ENCODE results near the gene NEK8. TPM values are rescaled to one million over a fixed set of nuclear protein-coding genes. Genes with fewer than 3 reads are reported as not detected.
"Not testable (repeated sequence)": the region's sequence is repeated elsewhere in the genome, so short reads cannot be mapped to it uniquely, and the experiment has no call there.

NEK8 gene
- polyA plus RNA-seq, 1 donor from 2014 or later: 1.5 TPM

DNA sequence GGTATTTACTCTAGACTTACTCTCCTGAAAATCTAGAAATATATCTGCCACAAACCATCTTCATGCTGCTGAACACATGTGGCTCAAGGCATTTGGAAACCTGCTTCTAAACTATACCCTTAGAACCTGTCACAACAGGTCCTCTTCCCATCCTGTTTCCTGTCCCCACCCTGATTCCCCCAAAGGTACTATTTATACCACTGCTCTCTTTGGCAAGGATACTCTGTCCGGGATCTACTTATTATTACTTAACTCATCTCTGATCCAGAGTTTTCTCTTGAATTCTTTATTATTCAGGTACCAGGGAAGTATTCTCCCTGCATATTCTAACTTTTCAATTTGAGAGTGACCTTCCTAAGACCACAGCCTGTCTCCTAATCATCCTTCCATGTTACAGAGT lies 48.6 kb downstream of the NEK8 start:
- H3K79me2 ChIP-seq (replicated peaks; ENCODE audit: insufficient read depth, low read length): peaks cover 31% of the 10 kb centered on the region
- H3K9me3 ChIP-seq (ENCODE audit: low read length): no peaks in the 10 kb centered on the region
- TF ChIP-seq EP300 (conservative IDR thresholded peaks at IDR 0.05; ENCODE audit: poor library complexity, severe bottlenecking): no peak
- TF ChIP-seq MXI1 (conservative IDR thresholded peaks at IDR 0.05; ENCODE audit: poor library complexity, severe bottlenecking): no peak
- no peak for TF ChIP-seq SMC3 (conservative IDR thresholded peaks at IDR 0.05; ENCODE audit: poor library complexity)
- no peak for TF ChIP-seq POLR2AphosphoS5 (IDR thresholded peaks at IDR 0.05)
- no peak for TF ChIP-seq EZH2 (IDR thresholded peaks at IDR 0.05; ENCODE audit: borderline replicate concordance, insufficient read depth, low read length, poor library complexity, severe bottlenecking)
- TF ChIP-seq, protein P1, sequence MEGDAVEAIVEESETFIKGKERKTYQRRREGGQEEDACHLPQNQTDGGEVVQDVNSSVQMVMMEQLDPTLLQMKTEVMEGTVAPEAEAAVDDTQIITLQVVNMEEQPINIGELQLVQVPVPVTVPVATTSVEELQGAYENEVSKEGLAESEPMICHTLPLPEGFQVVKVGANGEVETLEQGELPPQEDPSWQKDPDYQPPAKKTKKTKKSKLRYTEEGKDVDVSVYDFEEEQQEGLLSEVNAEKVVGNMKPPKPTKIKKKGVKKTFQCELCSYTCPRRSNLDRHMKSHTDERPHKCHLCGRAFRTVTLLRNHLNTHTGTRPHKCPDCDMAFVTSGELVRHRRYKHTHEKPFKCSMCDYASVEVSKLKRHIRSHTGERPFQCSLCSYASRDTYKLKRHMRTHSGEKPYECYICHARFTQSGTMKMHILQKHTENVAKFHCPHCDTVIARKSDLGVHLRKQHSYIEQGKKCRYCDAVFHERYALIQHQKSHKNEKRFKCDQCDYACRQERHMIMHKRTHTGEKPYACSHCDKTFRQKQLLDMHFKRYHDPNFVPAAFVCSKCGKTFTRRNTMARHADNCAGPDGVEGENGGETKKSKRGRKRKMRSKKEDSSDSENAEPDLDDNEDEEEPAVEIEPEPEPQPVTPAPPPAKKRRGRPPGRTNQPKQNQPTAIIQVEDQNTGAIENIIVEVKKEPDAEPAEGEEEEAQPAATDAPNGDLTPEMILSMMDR (IDR thresholded peaks at IDR 0.05; ENCODE audit: poor library complexity, severe bottlenecking): no peak
- TF ChIP-seq, protein P2, sequence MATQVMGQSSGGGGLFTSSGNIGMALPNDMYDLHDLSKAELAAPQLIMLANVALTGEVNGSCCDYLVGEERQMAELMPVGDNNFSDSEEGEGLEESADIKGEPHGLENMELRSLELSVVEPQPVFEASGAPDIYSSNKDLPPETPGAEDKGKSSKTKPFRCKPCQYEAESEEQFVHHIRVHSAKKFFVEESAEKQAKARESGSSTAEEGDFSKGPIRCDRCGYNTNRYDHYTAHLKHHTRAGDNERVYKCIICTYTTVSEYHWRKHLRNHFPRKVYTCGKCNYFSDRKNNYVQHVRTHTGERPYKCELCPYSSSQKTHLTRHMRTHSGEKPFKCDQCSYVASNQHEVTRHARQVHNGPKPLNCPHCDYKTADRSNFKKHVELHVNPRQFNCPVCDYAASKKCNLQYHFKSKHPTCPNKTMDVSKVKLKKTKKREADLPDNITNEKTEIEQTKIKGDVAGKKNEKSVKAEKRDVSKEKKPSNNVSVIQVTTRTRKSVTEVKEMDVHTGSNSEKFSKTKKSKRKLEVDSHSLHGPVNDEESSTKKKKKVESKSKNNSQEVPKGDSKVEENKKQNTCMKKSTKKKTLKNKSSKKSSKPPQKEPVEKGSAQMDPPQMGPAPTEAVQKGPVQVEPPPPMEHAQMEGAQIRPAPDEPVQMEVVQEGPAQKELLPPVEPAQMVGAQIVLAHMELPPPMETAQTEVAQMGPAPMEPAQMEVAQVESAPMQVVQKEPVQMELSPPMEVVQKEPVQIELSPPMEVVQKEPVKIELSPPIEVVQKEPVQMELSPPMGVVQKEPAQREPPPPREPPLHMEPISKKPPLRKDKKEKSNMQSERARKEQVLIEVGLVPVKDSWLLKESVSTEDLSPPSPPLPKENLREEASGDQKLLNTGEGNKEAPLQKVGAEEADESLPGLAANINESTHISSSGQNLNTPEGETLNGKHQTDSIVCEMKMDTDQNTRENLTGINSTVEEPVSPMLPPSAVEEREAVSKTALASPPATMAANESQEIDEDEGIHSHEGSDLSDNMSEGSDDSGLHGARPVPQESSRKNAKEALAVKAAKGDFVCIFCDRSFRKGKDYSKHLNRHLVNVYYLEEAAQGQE (IDR thresholded peaks at IDR 0.05; ENCODE audit: borderline replicate concordance): no peak
- TF ChIP-seq RAD21 (conservative IDR thresholded peaks at IDR 0.05): no peak
- TF ChIP-seq TAF1 (IDR thresholded peaks at IDR 0.05; ENCODE audit: low read depth): no peak
- no peaks in the 10 kb centered on the region for H3K9me2 ChIP-seq (ENCODE audit: insufficient read depth, low read length)
- H3F3A ChIP-seq (ENCODE audit: insufficient read depth, low read length, poor library complexity, severe bottlenecking): no peaks in the 10 kb centered on the region
- H3K4me2 ChIP-seq (ENCODE audit: low read length): no peak overlapping the region
- no peak overlapping the region for H3K4me3 ChIP-seq (ENCODE audit: low read length)
- H4K20me1 ChIP-seq (ENCODE audit: insufficient read depth): peaks cover 3% of the 10 kb centered on the region
- H3K36me3 ChIP-seq (ENCODE audit: insufficient read depth, low read length): peaks cover 4% of the 10 kb centered on the region
- no peak overlapping the region for H3K9ac ChIP-seq (ENCODE audit: low read length)
- H2AFZ ChIP-seq (ENCODE audit: low read depth, low read length): no peak overlapping the region
- no peak overlapping the region for H3K27ac ChIP-seq (ENCODE audit: low read length)
- H3K27me3 ChIP-seq (ENCODE audit: insufficient read depth, low read depth, low read length): no peaks in the 10 kb centered on the region

DNA sequence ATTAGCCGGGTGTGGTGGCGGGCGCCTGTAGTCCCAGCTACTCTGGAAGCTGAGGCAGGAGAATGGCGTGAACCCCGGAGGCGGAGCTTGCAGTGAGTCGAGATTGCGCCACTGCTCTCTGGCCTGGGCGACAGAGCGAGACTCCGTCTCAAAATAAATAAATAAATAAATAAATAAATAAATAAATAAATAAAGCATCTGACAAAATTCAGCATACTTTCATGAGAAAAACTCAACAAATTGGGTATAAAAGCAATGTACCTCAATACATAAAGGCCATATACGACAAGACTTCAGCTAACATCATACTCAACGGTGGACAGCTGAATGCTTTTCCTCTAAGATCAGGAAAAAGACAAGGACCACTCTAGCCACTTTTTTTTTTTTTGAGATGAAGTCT lies 51.0 kb downstream of the NEK8 start:
- not testable (repeated sequence) for H2AFZ ChIP-seq (ENCODE audit: low read depth, low read length); H3F3A ChIP-seq (ENCODE audit: insufficient read depth, low read length, poor library complexity, severe bottlenecking); H3K4me2 ChIP-seq (ENCODE audit: low read length); H3K27me3 ChIP-seq (ENCODE audit: insufficient read depth, low read depth, low read length); H3K9ac ChIP-seq (ENCODE audit: low read length); H3K4me3 ChIP-seq (ENCODE audit: low read length); H3K27ac ChIP-seq (ENCODE audit: low read length); H3K9me2 ChIP-seq (ENCODE audit: insufficient read depth, low read length); H4K20me1 ChIP-seq (ENCODE audit: insufficient read depth); H3K36me3 ChIP-seq (ENCODE audit: insufficient read depth, low read length); H3K9me3 ChIP-seq (ENCODE audit: low read length)
- peaks cover 27% of the 10 kb centered on the region for H3K79me2 ChIP-seq (replicated peaks; ENCODE audit: insufficient read depth, low read length)

DNA sequence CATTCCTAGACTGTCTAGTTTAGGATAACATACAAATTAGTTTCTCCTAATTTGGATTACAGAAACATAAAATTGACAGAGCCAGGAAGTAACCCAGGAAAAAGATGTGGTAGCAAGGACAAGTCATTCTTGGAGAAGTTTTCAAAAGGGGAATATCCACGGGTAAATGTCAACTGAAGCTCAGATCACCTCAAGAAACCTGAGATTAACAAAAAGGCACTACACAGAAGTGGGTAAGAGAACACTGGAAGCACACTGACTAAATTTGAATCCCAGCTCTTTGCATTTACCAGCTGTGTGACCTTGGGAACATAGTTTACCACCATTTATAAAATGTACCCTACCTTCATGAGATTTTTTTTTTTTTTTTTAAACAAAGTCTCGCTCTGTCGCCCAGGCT lies 54.6 kb downstream of the NEK8 start:
- H3K27ac ChIP-seq (ENCODE audit: low read length): no peak overlapping the region
- H3K79me2 ChIP-seq (replicated peaks; ENCODE audit: insufficient read depth, low read length): peaks cover 28% of the 10 kb centered on the region

More for the DNA sequence above, 54.6 kb downstream of the NEK8 start:
- Histone ChIP-seq H3K27me3 (ENCODE audit: insufficient read depth, low read depth, low read length) (no peaks in the 10 kb centered on the region), H3K9ac (ENCODE audit: low read length) (no peak overlapping the region), H3K4me2 (ENCODE audit: low read length) (no peak overlapping the region), H3K36me3 (ENCODE audit: insufficient read depth, low read length) (peaks cover 4% of the 10 kb centered on the region), H3K4me3 (ENCODE audit: low read length) (no peak overlapping the region), H3F3A (ENCODE audit: insufficient read depth, low read length, poor library complexity, severe bottlenecking) (no peaks in the 10 kb centered on the region), H3K9me3 (ENCODE audit: low read length) (no peaks in the 10 kb centered on the region), H4K20me1 (ENCODE audit: insufficient read depth) (peaks cover 3% of the 10 kb centered on the region), H2AFZ (ENCODE audit: low read depth, low read length) (no peak overlapping the region), H3K9me2 (ENCODE audit: insufficient read depth, low read length) (no peaks in the 10 kb centered on the region)
- TF ChIP-seq POLR2AphosphoS5 (IDR thresholded peaks at IDR 0.05): no peak
- TF ChIP-seq, protein P2 (IDR thresholded peaks at IDR 0.05; ENCODE audit: borderline replicate concordance): no peak
- TF ChIP-seq, protein P1 (IDR thresholded peaks at IDR 0.05; ENCODE audit: poor library complexity, severe bottlenecking): no peak
- TF ChIP-seq RAD21 (conservative IDR thresholded peaks at IDR 0.05): no peak
- TF ChIP-seq TAF1 (IDR thresholded peaks at IDR 0.05; ENCODE audit: low read depth): no peak
- no peak for TF ChIP-seq EZH2 (IDR thresholded peaks at IDR 0.05; ENCODE audit: borderline replicate concordance, insufficient read depth, low read length, poor library complexity, severe bottlenecking)
- TF ChIP-seq MXI1 (conservative IDR thresholded peaks at IDR 0.05; ENCODE audit: poor library complexity, severe bottlenecking): no peak
- no peak for TF ChIP-seq SMC3 (conservative IDR thresholded peaks at IDR 0.05; ENCODE audit: poor library complexity)
- TF ChIP-seq EP300 (conservative IDR thresholded peaks at IDR 0.05; ENCODE audit: poor library complexity, severe bottlenecking): no peak
